GM19240 (cell line): ENCODE measurements around the gene RGS3.

Experiments
- DNase-seq: peaks from one replicate; pipeline ENCODE4 v3.0.0; 2011; ENCODE audit warnings: low spot score; ENCODE audit not compliant: insufficient read length

RGS3 gene

GRCh38 chr9:113569472-113570060, 106.0 kb downstream of the RGS3 start:
- DNase-seq: no peak

GRCh38 chr9:113570106-113570505, 106.6 kb downstream of the RGS3 start:
- no peak for DNase-seq

- no peak for DNase-seq
Observed at GRCh38 chr9:113570749-113571711, 107.5 kb downstream of the RGS3 start.

GRCh38 chr9:113572076-113572861, 108.7 kb downstream of the RGS3 start:
- DNase-seq: no peak

GRCh38 chr9:113573046-113573958, 109.8 kb downstream of the RGS3 start:
- DNase-seq: no peak

GRCh38 chr9:113573959-113574352, 110.4 kb downstream of the RGS3 start:
- no peak for DNase-seq

GRCh38 chr9:113574441-113575262, 111.1 kb downstream of the RGS3 start:
- no peak for DNase-seq

GRCh38 chr9:113577525-113578261, 114.2 kb downstream of the RGS3 start:
- no peak for DNase-seq

GRCh38 chr9:113578279-113578865, 114.8 kb downstream of the RGS3 start:
- DNase-seq: no peak

- DNase-seq: peak; percentile 97
Observed at GRCh38 chr9:113578882-113579282, 115.4 kb downstream of the RGS3 start.

- peak; percentile 41 for DNase-seq
Observed at GRCh38 chr9:113579283-113580040, 115.9 kb downstream of the RGS3 start.

GRCh38 chr9:113580041-113580953, 116.8 kb downstream of the RGS3 start:
- no peak for DNase-seq

GRCh38 chr9:113580954-113581311, 117.4 kb downstream of the RGS3 start:
- DNase-seq: no peak

GRCh38 chr9:113581865-113582697, 118.6 kb downstream of the RGS3 start:
- peak; percentile 92 for DNase-seq

- DNase-seq: no peak
Observed at GRCh38 chr9:113582698-113583200, 119.2 kb downstream of the RGS3 start.
